Left hindlimb (tissue), 1 donor: ENCODE data around the gene REG4.
"Not testable (repeated sequence)": the region's sequence is repeated elsewhere in the genome, so short reads cannot be mapped to it uniquely, and the experiment has no call there.

Source experiments
- DNase-seq: peaks from one replicate; pipeline ENCODE4 v3.0.0-alpha.2; 2018

Gene REG4

DNA sequence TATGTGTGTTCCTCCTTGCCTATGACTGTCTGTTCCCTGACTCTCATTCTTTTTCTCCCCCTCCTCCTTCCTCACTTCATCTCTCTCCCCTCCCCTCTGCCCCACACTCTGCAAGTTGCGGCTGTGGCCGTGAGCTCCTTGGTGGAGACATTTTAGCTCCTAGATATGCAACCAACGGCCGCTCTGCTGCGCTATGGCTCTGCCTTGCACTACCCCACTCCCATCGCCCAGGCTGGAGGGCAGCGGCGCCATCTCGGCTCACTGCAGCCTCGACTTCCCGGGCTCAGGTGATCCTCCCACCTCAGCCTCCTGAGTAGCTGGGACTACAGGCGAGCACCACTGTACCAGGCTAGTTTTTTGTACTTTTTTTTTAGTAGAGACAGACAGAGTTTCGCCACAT is 5.5 kb downstream of the REG4 start:
- DNase-seq = no peak

DNA sequence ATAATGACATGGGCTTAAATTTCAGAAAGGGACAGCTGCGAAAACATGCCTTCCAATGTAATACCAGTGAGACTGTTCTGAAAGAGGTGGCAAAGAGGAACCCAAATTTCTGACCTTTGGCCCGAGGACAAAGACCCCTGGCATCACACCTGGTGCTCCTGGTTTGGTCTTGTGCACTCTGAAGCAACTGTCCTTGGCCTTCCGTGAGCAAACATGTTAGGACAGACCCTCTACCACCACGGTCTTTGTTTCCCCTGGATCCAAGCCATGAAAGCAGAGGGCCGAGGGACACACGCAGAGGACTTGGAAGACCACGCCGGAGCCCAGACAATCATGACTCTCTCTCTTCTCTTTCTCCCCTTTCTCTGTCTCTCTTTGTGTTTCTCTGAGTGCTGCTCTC is 6.0 kb downstream of the REG4 start:
- DNase-seq = no peak

DNA sequence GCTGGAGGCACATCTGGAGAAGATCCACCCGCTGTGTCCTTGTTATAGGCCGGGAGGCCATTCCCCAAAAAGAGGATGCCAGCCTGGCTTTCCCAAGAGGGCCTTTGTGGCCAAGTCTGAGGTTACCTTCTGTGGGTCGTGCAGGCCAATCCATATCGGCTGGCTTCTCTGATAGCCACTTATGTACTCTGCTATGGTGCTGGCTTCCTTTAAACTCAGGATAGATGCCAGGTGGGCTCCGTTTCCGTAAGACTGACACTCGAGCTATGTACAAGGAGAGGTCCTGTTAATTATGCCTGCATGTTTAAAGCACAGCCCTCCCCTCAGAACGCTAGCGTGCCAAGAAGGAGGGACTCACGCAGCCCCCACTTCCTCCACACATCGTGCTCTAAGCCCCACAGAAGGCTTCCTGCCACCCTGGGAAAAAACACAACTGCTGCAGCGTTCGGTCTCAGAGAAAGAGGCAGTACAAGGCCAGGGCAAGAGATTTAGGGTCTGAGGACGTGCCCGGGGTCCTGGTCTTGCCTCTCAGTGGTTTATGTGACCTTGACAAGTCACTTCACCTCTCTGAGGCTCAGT is 11.6 kb downstream of the REG4 start:
- no peak for DNase-seq

DNA sequence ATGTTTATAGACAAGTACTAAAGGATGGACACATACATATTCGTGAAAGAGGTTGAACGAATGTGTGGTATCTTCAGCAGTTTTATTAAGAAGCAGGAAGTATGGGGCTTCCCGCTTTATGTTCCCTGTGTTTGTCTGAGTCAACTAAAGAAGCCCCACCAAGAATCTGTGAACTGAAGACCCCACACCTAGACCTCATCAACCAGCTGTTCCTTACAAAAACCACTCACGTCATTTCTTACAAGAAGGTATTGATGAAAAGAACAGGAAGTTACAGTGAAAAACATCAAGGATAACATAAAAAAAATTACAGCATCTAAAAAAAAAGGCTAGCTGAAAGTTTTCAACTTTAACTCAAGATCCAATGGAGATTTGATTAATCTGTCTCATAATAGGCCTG is 12.3 kb downstream of the REG4 start:
- DNase-seq = no peak

DNA sequence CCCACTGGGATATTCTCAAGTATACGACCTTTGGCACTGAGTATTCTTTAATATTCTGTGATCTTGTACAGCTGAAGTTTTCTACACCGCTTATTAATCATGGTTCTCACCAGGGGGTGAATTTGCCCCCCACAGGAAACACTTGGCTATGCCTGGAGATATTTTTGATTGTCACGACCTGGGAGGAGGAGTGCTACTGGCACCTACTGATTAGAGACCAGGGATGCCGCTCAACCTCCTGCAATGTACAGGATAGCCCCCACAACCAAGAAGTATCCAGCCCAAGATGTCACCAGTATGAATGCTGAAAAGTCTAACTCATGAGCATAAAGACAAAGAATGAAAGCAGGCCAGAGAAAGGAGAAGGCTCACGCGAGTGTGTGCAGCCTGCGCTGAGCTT is 13.7 kb downstream of the REG4 start:
- no peak for DNase-seq

DNA sequence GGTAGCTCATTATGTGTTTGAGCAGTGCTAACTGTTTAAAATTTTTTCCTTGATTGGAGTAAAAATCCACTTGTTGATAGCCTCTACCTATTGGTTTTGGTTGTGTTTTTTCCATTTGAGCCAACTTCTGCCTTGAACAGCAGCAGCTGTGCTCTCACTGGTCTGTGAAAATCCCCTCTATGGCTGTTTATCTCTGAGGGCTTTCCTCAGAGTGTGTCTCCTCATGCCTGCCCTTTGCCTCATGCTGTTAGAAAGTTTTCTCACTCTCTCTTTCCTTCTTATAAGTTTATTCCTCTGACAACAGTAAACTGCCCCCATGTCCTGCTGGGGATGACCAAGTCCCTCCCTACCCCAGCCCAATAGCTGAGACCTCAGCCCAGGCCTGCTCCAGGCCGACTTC is 14.1 kb downstream of the REG4 start:
- no peak for DNase-seq

DNA sequence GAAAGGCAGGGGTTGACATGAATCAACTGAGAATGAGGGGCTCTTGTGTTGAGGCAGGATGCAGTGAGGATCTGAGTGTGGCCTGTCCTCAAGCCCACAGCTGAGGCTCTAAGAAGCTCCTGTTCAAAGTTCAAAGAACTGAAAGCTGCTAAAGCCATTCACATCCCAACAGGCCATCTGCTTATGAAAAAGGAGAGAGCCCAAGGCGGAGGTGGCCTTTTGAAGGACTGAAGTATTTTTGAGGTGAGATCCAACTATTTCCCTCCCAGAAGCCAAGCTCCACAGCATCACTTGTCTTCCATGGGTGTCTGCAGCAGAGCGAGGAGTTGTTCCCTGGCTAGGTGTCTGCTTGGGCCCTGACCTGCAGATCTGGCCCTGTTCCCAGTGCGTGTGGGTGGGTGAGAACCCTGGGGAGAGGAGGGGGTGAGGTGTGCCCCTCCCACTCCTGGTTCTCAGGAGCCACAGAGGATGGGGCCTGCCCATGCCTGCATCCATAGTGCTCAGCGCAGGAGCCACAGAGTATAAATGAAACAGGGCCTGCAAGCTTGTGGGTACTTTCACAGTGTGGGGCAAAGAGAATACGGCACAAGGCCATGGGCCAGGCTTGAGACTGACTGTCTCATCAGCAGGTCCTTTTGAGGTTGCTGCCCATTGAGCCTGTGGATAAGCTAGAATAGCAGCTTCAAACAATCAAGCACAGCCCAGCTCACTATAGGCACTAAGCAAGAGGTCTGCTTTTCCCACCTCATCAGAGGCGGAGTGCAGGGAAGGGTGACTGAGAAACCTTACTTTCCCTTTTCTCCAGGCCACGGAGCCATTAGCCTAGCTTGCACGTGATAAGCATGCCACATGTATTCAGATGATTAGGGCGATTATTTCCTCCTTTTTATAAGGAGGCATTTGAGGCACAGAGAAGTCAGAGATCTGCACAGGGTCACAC is 15.7 kb downstream of the REG4 start:
- no peak for DNase-seq

DNA sequence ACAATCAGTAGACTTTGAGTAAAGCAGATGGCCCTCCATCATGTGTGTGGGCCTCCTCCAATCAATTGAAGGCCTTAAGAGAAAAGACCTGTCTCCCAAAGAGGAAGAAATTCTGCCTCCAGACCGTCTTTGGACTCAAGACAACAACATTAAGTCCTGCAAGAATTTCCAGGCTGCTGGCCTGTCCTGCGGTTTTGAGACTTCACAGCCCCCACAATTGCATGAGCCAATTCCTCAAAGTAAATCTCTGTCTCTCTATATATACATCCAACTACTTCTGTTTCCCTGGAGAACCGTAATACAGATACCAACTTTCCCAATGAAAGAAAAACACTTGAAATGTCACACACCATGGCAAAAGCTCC is 16.4 kb downstream of the REG4 start:
- no peak for DNase-seq

DNA sequence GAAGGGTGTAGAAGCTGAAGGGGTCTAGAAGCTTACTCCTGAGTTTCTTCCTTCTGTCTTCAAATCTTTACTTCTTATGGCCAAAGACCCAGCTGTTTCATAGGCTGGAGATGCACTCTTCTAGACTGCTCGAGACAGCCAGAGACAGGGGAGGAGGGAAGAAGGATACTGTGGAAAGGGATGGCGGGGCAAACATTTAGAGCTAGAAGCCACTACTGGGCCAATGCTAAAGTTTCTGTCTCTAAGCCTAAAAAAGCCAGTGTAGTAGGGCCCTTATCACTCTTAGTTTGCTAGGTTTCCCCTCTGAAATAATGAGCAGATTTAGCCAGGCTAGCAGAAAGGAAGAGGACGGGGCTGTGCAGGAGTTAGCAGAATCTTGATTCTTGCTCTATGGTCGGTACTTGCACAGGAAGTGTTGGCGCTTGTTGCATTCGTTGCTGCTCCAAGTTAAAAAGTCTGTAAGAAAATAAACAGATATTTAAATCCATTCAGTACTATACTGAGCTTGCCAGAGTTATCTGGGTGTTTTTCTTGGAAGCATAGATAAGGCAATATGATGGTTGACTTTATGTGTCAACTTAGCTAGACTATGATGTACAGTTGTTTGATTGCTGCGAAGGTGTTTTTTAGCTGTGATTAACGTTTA is 16.9 kb downstream of the REG4 start:
- no peak for DNase-seq

DNA sequence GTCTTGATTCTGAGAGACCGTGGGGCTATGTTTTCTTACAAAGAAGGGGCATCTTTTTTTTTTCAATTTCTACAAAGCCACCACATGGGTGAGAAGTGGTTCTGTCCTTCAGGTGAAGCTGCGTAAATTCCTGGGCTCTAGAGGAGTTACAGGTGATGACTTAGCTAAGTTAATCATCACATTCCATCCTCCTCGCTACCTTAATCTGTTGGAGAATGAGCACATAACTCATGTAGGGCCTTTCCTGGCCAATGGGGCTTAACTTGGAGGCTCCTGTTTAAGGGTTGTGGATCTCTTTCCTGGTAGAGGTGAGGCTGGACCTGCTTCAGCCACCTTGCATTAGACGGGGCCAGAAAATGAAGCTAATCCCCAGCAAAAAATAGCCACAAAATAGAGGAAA is 19.9 kb downstream of the REG4 start:
- DNase-seq = no peak

DNA sequence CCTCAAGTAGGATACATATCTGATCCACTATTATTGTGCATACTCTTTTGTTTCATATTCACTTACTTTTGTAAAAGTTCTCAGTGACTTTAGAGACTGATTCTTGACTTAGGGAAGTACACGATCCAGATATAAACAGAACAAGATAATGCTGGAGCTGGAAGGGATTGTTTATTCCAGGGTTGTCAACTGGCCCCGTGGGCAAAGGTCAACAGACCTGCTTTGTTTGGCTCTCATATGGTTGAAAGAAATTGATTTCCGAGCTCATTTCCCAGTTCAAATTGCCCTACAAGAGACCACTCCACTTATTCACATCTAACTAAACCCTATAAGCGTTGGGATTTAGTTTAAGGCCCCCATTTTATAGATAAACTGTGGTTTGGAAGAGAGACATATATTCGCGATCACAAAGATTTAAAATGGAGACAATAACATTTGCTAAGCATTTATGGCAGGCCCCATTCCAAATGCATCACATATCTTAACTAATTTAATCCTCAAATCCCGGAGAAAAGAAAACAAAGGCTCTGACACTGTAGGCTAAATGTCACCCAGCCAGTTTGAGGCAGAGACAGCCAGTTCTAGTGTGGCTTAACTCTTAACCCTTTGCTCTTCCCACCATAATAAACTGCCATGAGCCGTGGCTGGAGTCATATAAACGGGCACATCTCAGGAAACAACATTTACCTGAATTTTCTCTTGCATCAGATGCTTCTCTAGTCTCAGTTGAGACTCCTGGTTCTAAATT is 20.6 kb downstream of the REG4 start:
- no peak for DNase-seq

DNA sequence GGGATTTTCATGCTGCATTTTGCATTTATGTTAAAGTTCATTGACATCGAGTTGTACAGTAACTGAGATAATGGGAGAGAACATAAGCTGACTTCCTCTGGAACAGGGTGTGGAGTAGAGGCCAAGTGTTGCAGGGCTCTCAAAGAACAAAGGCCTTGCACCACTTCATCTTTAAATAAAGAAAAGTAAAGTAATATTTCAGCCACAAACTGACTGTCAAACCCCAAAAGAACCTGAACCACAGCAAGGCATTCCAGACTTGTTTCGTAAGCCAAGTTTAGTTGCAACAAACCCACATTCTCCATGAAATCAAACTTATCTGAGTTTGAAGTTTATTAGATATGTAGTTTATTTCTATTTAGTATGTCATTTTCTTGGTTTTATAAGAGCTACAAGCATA is 23.5 kb downstream of the REG4 start:
- DNase-seq = no peak

DNA sequence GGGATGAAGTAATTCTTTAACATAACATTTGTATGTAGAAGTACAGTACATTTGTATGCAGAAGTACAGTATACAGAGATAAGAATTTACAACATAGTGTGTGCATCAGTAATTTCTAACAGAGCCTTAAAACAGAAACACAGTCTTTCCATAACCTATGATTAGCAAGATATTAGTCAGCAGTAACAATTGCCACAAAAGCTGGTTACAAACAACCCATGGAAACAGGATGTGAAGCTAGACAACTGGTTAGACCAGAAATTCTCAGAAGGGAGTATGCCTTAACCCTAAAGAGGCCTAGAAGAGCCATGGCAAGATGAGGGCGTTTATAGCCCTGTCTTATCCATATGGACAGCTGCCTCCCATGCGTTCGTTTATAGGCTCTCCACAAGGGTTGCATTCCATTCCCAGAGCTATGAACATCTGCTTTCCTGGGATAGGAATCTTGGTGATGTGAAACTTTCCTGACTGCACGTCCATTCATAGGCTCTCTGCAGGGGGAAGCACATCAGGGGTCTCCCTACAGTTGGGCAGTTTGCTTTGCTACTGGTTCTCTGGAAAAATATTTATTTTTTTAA is 24.7 kb downstream of the REG4 start:
- DNase-seq = not testable (repeated sequence)

DNA sequence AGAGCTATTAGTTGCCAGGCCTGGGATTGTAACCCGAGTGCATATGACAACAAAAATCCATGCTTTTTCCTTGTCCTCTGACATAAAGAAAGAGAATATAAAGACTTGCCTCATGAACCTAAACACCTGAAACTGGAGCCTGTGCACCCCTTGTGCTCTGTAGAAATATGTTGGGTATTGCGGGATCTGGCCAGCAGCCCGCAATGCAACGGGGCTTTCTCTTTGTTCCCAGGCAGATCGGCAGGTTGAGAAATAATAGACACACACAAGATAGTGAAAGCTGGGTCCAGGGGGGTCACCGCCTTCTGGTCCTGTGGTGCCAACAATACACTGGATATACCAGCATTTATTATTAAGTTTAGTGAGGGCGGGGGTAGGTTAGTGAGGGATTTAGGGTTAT is 25.2 kb downstream of the REG4 start:
- DNase-seq = not testable (repeated sequence)

DNA sequence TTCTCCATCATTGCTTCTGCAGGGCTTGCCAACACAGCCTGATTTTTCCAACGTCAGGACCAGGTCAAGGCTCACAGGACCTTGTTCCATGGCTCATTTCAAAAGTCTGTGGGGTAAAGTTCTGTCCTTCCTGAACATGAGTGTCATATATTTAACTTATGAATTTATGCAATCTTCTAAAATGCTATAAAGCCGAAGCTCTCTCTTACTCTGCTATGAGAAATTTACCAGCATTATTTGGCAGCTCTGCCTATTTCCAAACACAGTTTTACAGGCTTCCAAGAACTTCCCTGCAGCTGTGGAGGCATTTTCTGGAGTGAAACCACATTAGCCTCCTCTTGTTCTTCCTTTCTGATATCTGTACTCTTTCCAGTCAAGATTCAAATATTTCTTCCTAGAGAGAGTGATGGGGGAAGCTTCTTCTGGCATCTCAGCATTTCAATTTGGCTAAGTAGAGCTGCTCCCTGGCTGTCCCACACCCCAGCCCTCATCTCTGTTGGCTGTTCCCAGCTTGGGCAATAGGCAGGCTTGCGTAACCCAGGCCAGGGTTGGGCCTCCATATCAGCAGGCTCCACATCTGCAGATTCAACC is 27.0 kb downstream of the REG4 start:
- DNase-seq = no peak

DNA sequence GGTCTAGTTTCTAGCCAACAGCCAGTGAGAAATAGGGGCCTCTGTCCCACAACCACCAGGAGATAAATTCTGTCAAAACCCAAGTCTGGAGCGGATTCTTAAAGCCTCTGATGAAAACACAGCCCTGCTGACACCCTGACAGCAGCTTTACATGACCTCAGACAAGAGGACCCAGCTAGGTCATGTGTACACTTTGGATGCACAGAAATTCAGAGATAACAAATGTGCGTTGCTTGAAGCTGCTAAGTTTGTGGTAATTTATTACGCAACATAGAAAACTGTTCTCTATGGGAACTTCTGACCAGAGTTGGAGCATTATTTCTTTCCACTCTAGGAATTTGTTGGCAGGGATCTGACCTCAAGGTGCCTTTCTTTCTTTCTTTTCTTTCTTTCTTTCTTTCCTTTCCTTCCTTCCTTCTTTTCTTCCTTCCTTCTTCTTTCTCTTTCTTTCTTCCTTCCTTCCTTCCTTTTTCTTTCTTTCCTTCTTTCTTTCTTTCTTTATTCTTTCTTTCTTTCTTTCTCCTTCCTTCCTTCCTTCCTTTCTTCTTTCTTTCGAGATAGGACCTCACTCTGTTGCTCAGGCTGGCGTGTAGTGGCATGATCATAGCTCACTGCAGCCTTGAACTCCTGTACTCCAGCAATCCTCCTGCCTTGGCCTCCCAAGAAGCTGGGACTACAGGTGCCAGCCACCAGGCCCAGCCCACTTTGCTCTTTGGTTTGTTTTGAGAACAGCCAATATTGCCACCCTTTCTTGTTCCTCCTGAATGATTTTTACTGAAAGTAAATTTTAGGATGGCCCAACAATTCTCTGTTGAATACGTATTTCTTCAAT is 27.7 kb downstream of the REG4 start:
- DNase-seq = no peak

DNA sequence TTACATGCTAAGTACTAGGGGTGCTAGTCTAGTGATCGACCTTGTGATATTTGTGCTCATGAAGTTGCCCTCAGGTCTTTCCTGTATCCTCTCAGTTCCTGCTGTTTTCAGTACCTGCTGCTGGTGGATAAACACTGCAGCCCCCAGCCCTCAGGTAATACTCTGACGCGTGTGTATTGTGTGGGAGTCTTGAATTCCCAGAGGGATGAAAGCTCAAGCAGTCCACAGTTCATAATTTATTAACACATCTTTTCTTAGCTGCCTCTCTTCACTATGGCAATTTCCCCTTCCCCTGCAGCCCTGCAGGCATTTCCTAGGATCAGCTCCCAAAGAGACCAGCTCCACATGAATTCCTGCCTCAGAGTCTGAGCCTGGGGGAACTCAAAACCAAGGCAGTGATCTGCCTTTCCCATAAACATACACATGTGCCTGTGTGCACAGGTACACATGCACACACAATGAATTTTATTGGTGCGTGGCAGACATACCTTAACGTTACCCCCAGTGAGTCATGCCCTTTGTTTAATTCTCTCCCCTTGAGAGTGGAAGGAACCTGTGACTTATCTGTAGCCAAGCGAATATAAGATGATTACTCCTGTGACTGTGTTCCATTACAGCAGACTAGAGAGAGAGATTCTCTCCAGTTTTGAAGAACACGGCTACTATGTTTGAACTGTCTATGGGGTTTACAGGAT is 28.5 kb downstream of the REG4 start:
- no peak for DNase-seq

DNA sequence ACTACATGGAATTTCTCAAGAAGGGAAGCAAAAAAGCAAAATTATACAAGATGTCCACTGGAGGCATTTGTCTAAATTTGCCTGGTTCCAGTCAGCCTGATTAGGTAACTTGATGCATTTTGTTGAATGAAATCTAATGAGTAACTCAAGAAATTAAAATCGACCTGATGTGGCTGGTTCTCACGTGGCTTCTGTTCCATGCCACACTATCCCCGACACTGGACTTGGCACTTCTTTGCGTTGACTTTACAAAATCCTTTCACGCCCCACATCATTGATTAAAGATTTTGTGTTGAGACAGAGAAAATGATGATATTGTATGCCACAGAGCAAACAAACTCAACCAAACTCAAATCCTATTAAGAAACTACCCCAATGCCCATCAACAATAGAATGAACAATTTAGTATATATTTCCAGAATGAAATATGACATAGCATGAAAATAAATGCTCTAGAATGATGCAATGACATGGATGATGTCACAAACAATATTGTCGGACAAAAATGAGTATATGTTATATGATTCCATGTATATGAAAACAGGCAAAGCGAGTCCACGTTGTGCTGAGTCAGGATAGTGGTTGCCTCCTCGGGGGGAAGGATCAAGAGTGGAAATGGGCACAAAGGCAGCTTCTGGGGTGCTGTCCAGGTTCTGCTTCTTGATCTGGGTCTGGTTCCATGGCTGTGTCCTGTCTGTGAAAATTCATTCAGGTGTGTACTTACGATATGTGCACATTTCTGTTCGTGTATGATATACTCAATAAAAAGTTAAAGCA is 29.6 kb downstream of the REG4 start:
- no peak for DNase-seq

DNA sequence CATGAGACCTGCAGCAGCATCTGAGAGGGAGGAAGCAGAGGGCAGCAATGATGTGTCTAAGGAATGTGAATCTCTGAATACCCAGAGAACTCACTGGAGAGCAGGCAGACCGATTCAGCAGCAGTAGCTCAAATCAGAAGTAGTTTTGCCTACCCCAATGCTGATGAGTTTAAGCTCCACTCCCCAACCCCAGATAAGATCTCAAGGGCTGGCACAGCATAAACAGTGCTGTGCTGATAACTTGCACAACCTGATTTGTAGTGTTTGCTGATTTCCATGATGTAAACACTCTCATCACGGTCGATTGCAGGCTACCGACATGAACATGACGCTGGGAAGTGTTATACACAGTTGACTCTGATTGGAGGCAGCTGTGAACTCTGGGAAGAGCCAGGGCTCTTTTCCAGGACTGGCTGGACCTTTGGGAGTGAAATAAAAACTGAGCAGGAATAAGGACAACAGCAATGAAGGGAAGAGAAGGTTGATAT is 31.3 kb downstream of the REG4 start:
- peak; percentile 68 for DNase-seq
